CD4-positive, alpha-beta T cell (primary cell): ENCODE measurements around the gene SP3. TPM values are rescaled to one million over a fixed set of nuclear protein-coding genes. Genes with fewer than 3 reads are reported as not detected.
A peak's percentile ranks its signal among the peaks of the same experiment; 100 is the strongest.

ENCODE experiments used
- ATAC-seq: fragments of 200-7000 bp; cut with Tn5 transposase; one replicate; pipeline ENCODE4 v1.10.0; 2022; ENCODE audit warnings: mild to moderate bottlenecking; ENCODE audit not compliant: poor library complexity
- CTCF ChIA-PET: fragments of 350-600 bp; sonication (Branson Sonifier 250); formaldehyde crosslinking; loops from one replicate; lab custom pipeline; 2021; ENCODE audit warnings: antibody characterized with exemption, inconsistent platforms; lab: Charles Lee
- POLR2A ChIA-PET: fragments of 350-600 bp; sonication (Branson Sonifier 250); formaldehyde crosslinking; loops from one replicate; lab custom pipeline; 2021; ENCODE audit warnings: antibody characterized with exemption, inconsistent platforms; lab: Charles Lee
- DNase-seq, 14 experiments: peaks; one replicate each; pipeline ENCODE4 v3.0.0-alpha.2; 2013 to 2020; ENCODE audit warnings: mixed read lengths in 2 of 14
- H3K27ac ChIP-seq, 2 donors: one replicate each; pipeline versions ENCODE4 v1.5.1 to v1.7.0; 2013; ENCODE audit warnings: low read length in 2 of 2, low read depth in 1 of 2, mild to moderate bottlenecking in 1 of 2
- H3K27me3 ChIP-seq, 2 experiments: 1 replicate in 1 of 2; 2 replicates in 1 of 2; pipeline versions ENCODE4 v1.6.1 to v1.7.0; 2013; ENCODE audit warnings: low read length in 2 of 2, control low read depth in 1 of 2, mild to moderate bottlenecking in 1 of 2, moderate library complexity in 1 of 2; ENCODE audit not compliant: insufficient read depth in 2 of 2, control insufficient read depth in 1 of 2
- H3K36me3 ChIP-seq: one replicate; pipeline ENCODE4 v1.6.1; 2013; ENCODE audit warnings: low read length, control low read depth; ENCODE audit not compliant: insufficient read depth
- H3K4me1 ChIP-seq: one replicate; pipeline ENCODE4 v1.6.1; 2013; ENCODE audit warnings: low read length, control low read depth; ENCODE audit not compliant: insufficient read depth
- H3K4me3 ChIP-seq: one replicate; pipeline ENCODE4 v1.5.1; 2013; ENCODE audit warnings: mild to moderate bottlenecking, low read length, moderate library complexity
- H3K9me3 ChIP-seq, 2 experiments: 1 replicate in 1 of 2; 2 replicates in 1 of 2; pipeline versions ENCODE4 v1.6.1 to v1.7.0; 2013; ENCODE audit warnings: low read length in 2 of 2, mild to moderate bottlenecking in 2 of 2, control low read depth in 1 of 2, moderate library complexity in 1 of 2; ENCODE audit not compliant: control insufficient read depth in 1 of 2, insufficient read depth in 1 of 2
- H3K27ac Mint-ChIP-seq: one replicate; pipeline ENCODE4 v1.8.0; 2020; ENCODE audit warnings: mixed read lengths
- H3K27me3 Mint-ChIP-seq: one replicate; pipeline ENCODE4 v1.8.0; 2021; ENCODE audit warnings: mixed read lengths
- H3K36me3 Mint-ChIP-seq: one replicate; pipeline ENCODE4 v1.8.0; 2021; ENCODE audit warnings: low read depth, mixed read lengths
- H3K4me1 Mint-ChIP-seq: one replicate; pipeline ENCODE4 v1.8.0; 2021; ENCODE audit warnings: low read depth, mixed read lengths
- H3K4me3 Mint-ChIP-seq: one replicate; pipeline ENCODE4 v1.8.0; 2020; ENCODE audit warnings: mild to moderate bottlenecking, mixed read lengths
- H3K9me3 Mint-ChIP-seq: one replicate; pipeline ENCODE4 v1.8.0; 2020; ENCODE audit warnings: mixed read lengths
- intact Hi-C, 2 experiments: fragments of 100-400 bp; cut with DNase I in 1 of 2; cut with micrococcal nuclease in 1 of 2; formaldehyde crosslinking; loops; one replicate each; pipeline versions ENCODE4 v1.15.1 to v1.9.0; 2023 to 2025; cut with DNase I, micrococcal nuclease
- total RNA-seq, 174 experiments: library from RNA in 2 of 174; stranded (reverse) in 2 of 174; gene quantifications; one replicate each; pipeline ENCODE4 v1.2.3 and lab custom pipeline; 2021 to 2026
- TF ChIP-seq, protein P1 (sequence below): fragments of 200-600 bp; IDR thresholded peaks from one replicate; pipeline ENCODE4 v1.8.0; 2022; ENCODE audit warnings: antibody characterized with exemption, mild to moderate bottlenecking

Gene SP3
- total RNA-seq, 2 experiments from 2014 or later: 159 to 166 TPM

DNA sequence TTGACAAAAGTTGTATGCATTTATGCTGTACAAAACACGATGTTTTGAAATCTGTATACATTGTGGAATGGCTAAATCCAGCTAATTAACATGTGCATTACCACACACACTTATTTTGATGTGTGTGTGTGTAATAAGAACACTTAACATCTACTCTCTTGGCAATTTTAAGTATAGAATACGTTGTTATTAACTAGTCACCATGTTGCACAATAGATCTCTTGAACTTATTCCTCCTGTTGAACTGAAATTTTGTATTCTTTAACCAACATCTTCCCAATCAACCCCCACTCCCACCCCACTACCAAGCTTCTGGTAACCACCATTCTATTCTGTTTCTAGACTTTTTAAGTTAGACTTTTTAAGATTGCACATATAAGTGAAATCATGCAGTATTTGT is 16.3 kb upstream of the SP3 start:
- POLR2A ChIA-PET: no interaction called here
- no peak overlapping the region for H3K27ac Mint-ChIP-seq
- CTCF ChIA-PET: interaction anchor here (1.0 kb wide), 1 partner anchor 86 kb away, joined by 3 read pairs; no protein-coding TSS in a partner anchor

GRCh38 chr2:173979751-173980351 is 14.7 kb upstream of the SP3 start:
- Histone ChIP-seq H3K36me3 (no peaks in the 10 kb centered on the region), H3K4me3 (no peak overlapping the region), H3K27me3 (no peaks in the 10 kb centered on the region), H3K9me3 (no peaks in the 10 kb centered on the region), H3K4me1 (no peaks in the 10 kb centered on the region), H3K27ac (no peak overlapping the region)
- Mint-ChIP-seq H3K9me3 (no peaks in the 10 kb centered on the region), H3K36me3 (no peaks in the 10 kb centered on the region), H3K27me3 (peaks cover 9% of the 10 kb centered on the region), H3K27ac (no peak overlapping the region), H3K4me3 (no peak overlapping the region), H3K4me1 (peaks cover 1% of the 10 kb centered on the region)
- no peak for DNase-seq
- CTCF ChIA-PET: interaction anchor here (0.6 to 0.8 kb wide), 2 partner anchors 19 to 95 kb away, joined by 3 read pairs; no protein-coding TSS in a partner anchor
- TF ChIP-seq, protein P1, sequence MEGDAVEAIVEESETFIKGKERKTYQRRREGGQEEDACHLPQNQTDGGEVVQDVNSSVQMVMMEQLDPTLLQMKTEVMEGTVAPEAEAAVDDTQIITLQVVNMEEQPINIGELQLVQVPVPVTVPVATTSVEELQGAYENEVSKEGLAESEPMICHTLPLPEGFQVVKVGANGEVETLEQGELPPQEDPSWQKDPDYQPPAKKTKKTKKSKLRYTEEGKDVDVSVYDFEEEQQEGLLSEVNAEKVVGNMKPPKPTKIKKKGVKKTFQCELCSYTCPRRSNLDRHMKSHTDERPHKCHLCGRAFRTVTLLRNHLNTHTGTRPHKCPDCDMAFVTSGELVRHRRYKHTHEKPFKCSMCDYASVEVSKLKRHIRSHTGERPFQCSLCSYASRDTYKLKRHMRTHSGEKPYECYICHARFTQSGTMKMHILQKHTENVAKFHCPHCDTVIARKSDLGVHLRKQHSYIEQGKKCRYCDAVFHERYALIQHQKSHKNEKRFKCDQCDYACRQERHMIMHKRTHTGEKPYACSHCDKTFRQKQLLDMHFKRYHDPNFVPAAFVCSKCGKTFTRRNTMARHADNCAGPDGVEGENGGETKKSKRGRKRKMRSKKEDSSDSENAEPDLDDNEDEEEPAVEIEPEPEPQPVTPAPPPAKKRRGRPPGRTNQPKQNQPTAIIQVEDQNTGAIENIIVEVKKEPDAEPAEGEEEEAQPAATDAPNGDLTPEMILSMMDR: no peak
- intact Hi-C loops: loop anchor here in 1 of 2 experiments (5.0 kb wide), 1 partner anchor 42 kb away; no protein-coding TSS in a partner anchor
- ATAC-seq: no peak
- POLR2A ChIA-PET: interaction anchor here (0.6 to 0.9 kb wide), 2 partner anchors 14 to 18 kb away, joined by 3 read pairs; no protein-coding TSS in a partner anchor

More for the DNA sequence above, 16.3 kb upstream of the SP3 start:
- peaks cover 10% of the 10 kb centered on the region for H3K4me1 Mint-ChIP-seq
- no peak overlapping the region for H3K4me3 ChIP-seq
- H3K9me3 ChIP-seq: no peaks in the 10 kb centered on the region
- TF ChIP-seq, protein P1: no peak
- H3K27me3 Mint-ChIP-seq: peaks cover 9% of the 10 kb centered on the region
- no peaks in the 10 kb centered on the region for H3K36me3 ChIP-seq
- no peaks in the 10 kb centered on the region for H3K9me3 Mint-ChIP-seq
- H3K36me3 Mint-ChIP-seq: no peaks in the 10 kb centered on the region
- intact Hi-C loops: no loop called here
- H3K27ac ChIP-seq: no peak overlapping the region
- H3K4me1 ChIP-seq: no peaks in the 10 kb centered on the region
- no peak overlapping the region for H3K4me3 Mint-ChIP-seq
- DNase-seq: no peak
- ATAC-seq: no peak
- no peaks in the 10 kb centered on the region for H3K27me3 ChIP-seq

DNA sequence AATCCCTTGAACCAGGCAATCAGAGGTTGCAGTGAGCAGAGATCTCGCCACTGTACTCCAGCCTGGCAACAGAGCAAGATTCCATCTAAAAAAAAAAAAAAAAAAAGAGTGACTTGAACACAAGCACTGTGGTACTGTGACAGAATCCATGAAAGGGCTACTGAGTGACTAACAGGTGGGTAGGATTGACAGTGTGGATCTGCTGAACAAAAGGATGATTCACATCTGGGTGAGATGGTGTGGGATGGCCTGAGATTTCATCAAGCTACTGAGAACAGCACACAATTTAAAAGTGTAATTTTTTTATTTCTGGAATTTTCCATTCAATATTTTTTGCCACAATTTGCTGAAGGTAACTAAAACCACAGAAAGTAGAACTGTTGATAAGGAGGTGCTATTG is 13.3 kb upstream of the SP3 start:
- Histone ChIP-seq H3K4me3 (no peak overlapping the region), H3K36me3 (no peaks in the 10 kb centered on the region), H3K9me3 (no peaks in the 10 kb centered on the region), H3K27ac (no peak overlapping the region), H3K4me1 (no peaks in the 10 kb centered on the region), H3K27me3 (no peaks in the 10 kb centered on the region)
- Mint-ChIP-seq H3K4me3 (no peak overlapping the region), H3K36me3 (no peaks in the 10 kb centered on the region), H3K27me3 (peaks cover 9% of the 10 kb centered on the region), H3K9me3 (no peaks in the 10 kb centered on the region), H3K27ac (no peak overlapping the region), H3K4me1 (no peaks in the 10 kb centered on the region)
- CTCF ChIA-PET: no interaction called here
- POLR2A ChIA-PET: no interaction called here
- ATAC-seq: no peak
- peak in 1 of 14 experiments; percentile 25 for DNase-seq
- intact Hi-C loops: loop anchor here in 1 of 2 experiments (5.0 kb wide), 1 partner anchor 44 kb away; no protein-coding TSS in a partner anchor
- TF ChIP-seq, protein P1: no peak
